OCI-LY3 (cell line): ENCODE results near the gene MEF2B.

Source experiments
- H2AFZ ChIP-seq: fragments of 200-600, 300-600 bp; shearing (Covaris generic); 2 replicates; pipeline ENCODE4 v1.6.0; 2014; ENCODE audit warnings: antibody characterized with exemption, low read depth, low read length
- H3K27ac ChIP-seq: fragments of 200-600, 300-600 bp; sonication (generic); 2 replicates; pipeline ENCODE4 v1.5.1; 2014; ENCODE audit warnings: mild to moderate bottlenecking, low read length, moderate library complexity, mixed read lengths
- H3K27me3 ChIP-seq: fragments of 200-600, 300-600 bp; sonication (generic); 2 replicates; pipeline ENCODE4 v1.6.1; 2014; ENCODE audit warnings: low read depth, low read length, mixed read lengths
- H3K36me3 ChIP-seq: fragments of 200-600, 300-600 bp; sonication (generic); replicated peaks from 2 replicates; pipeline ENCODE3; 2014; ENCODE audit warnings: low read depth, low read length, mixed read lengths
- H3K4me1 ChIP-seq: fragments of 300-600, 200-600 bp; sonication (generic); 2 replicates; pipeline ENCODE4 v1.6.1; 2014; ENCODE audit warnings: low read length, mixed read lengths
- H3K4me2 ChIP-seq: fragments of 200-600, 300-600 bp; sonication (generic); 2 replicates; pipeline ENCODE4 v1.6.1; 2014; ENCODE audit warnings: low read length, mixed read lengths
- H3K4me3 ChIP-seq: fragments of 300-600, 200-600 bp; sonication (generic); 2 replicates; pipeline ENCODE4 v1.5.1; 2014; ENCODE audit warnings: antibody characterized with exemption, mild to moderate bottlenecking, low read length, moderate library complexity
- H3K79me2 ChIP-seq: fragments of 300-600, 200-600 bp; shearing (Covaris generic); 2 replicates; pipeline ENCODE4 v1.6.1; 2014; ENCODE audit warnings: mild to moderate bottlenecking, low read length, mixed read lengths
- H3K9ac ChIP-seq: fragments of 300-600, 200-600 bp; shearing (Covaris generic); 2 replicates; pipeline ENCODE4 v1.6.0; 2014; ENCODE audit warnings: mild to moderate bottlenecking, low read length, moderate library complexity
- H3K9me3 ChIP-seq: fragments of 200-600, 300-600 bp; shearing (Covaris generic); 2 replicates; pipeline ENCODE4 v1.6.1; 2014; ENCODE audit warnings: low read length, mixed read lengths; ENCODE audit not compliant: insufficient read depth
- H4K20me1 ChIP-seq: fragments of 200-600, 300-600 bp; sonication (generic); 2 replicates; pipeline ENCODE4 v1.6.1; 2016; ENCODE audit warnings: low read length, mixed read lengths; ENCODE audit not compliant: insufficient read depth
- CTCF ChIP-seq: fragments of 200-600, 300-600 bp; sonication (generic); IDR thresholded peaks from 2 replicates; pipeline ENCODE4 v1.5.1; 2014; ENCODE audit warnings: antibody characterized with exemption, low read length, low read depth
- EZH2phosphoT487 ChIP-seq: fragments of 200-600 bp; shearing (Covaris generic); IDR thresholded peaks from 2 replicates; pipeline ENCODE4 v1.6.1; 2018; ENCODE audit warnings: antibody characterized with exemption, mixed run types, low read depth

MEF2B gene

GRCh38 chr19:19145684-19146608, 24.1 kb downstream of the MEF2B start:
- H3K27me3 ChIP-seq: no peaks in the 10 kb centered on the region
- no peak overlapping the region for H3K4me3 ChIP-seq
- H3K27ac ChIP-seq: no peak overlapping the region
- H3K79me2 ChIP-seq: no peaks in the 10 kb centered on the region
- TF ChIP-seq EZH2phosphoT487 (no peak), CTCF (peak; percentile 91)
- H3K4me1 ChIP-seq: peaks cover 28% of the 10 kb centered on the region
- no peak overlapping the region; the same call in 1 of the 2 replicates for H3K9ac ChIP-seq
- H2AFZ ChIP-seq: peak overlapping the region; percentile 20; the same call in 1 of the 2 replicates
- peak overlapping the region; percentile 31 for H3K4me2 ChIP-seq
- no peaks in the 10 kb centered on the region for H4K20me1 ChIP-seq
- H3K36me3 ChIP-seq: peaks cover 3% of the 10 kb centered on the region
- H3K9me3 ChIP-seq: no peaks in the 10 kb centered on the region

- H3K9ac ChIP-seq: no peak overlapping the region
- H3K9me3 ChIP-seq: no peaks in the 10 kb centered on the region
- H3K79me2 ChIP-seq: no peaks in the 10 kb centered on the region
- no peaks in the 10 kb centered on the region for H4K20me1 ChIP-seq
- no peak overlapping the region for H3K4me2 ChIP-seq
- peaks cover 22% of the 10 kb centered on the region for H3K4me1 ChIP-seq
- no peak overlapping the region for H3K4me3 ChIP-seq
- H3K27me3 ChIP-seq: no peaks in the 10 kb centered on the region
- no peak overlapping the region for H2AFZ ChIP-seq
- TF ChIP-seq CTCF (no peak), EZH2phosphoT487 (no peak)
- H3K27ac ChIP-seq: no peak overlapping the region
- peaks cover 3% of the 10 kb centered on the region for H3K36me3 ChIP-seq
Measured at GRCh38 chr19:19145281-19145680, 24.8 kb downstream of the MEF2B start.

GRCh38 chr19:19142347-19142746, 27.7 kb downstream of the MEF2B start:
- Histone ChIP-seq H3K27me3 (no peaks in the 10 kb centered on the region), H3K27ac (no peak overlapping the region), H3K9ac (no peak overlapping the region), H3K9me3 (no peaks in the 10 kb centered on the region), H3K4me2 (no peak overlapping the region), H2AFZ (no peak overlapping the region), H3K36me3 (peaks cover 2% of the 10 kb centered on the region), H4K20me1 (no peaks in the 10 kb centered on the region), H3K4me3 (no peak overlapping the region), H3K79me2 (peaks cover 8% of the 10 kb centered on the region), H3K4me1 (peaks cover 29% of the 10 kb centered on the region)
- TF ChIP-seq CTCF: no peak
- no peak for TF ChIP-seq EZH2phosphoT487

- Histone ChIP-seq H3K27ac (no peak overlapping the region), H3K4me1 (peaks cover 23% of the 10 kb centered on the region), H3K79me2 (peaks cover 14% of the 10 kb centered on the region), H3K4me3 (no peak overlapping the region), H3K9ac (no peak overlapping the region), H3K36me3 (no peaks in the 10 kb centered on the region), H3K27me3 (no peaks in the 10 kb centered on the region), H4K20me1 (no peaks in the 10 kb centered on the region), H3K4me2 (no peak overlapping the region), H3K9me3 (no peaks in the 10 kb centered on the region), H2AFZ (no peak overlapping the region)
- TF ChIP-seq EZH2phosphoT487: no peak
- TF ChIP-seq CTCF: no peak
Measured at GRCh38 chr19:19140476-19140875, 29.6 kb downstream of the MEF2B start.
